Stomach (tissue), 4 donors: Measurements from ENCODE around the gene VAV3.

Experiments used
- CTCF ChIP-seq, 7 experiments: fragments of 450-650 bp in 4 of 7; fragments of 200-600 bp in 3 of 7; sonication (generic) in 3 of 7; IDR thresholded peaks; one replicate each; pipeline ENCODE4 v1.5.1; 2016 to 2019; ENCODE audit warnings: antibody characterized with exemption in 7 of 7, control low read depth in 2 of 7, mild to moderate bottlenecking in 1 of 7
- POLR2A ChIP-seq, 4 donors: fragments of 450-650 bp; IDR thresholded peaks; one replicate each; pipeline ENCODE4 v1.6.1; 2016; ENCODE audit warnings: antibody characterized with exemption in 4 of 4, control low read depth in 2 of 4, mild to moderate bottlenecking in 1 of 4, moderate library complexity in 1 of 4

- no peak for TF ChIP-seq CTCF (IDR thresholded peaks at IDR 0.05)
- no peak for TF ChIP-seq POLR2A (IDR thresholded peaks at IDR 0.05)
Measured at GRCh38 chr1:107966550-107966949, 1.6 kb upstream of the VAV3 start.
